Kidney epithelial cell (primary cell): ENCODE results near the gene CRABP1. TPM values are rescaled to one million over a fixed set of nuclear protein-coding genes. Genes with fewer than 3 reads are reported as not detected.

ENCODE experiments used
- DNase-seq: peaks from one replicate; pipeline ENCODE4 v3.0.0-alpha.2; 2010; ENCODE audit warnings: low read depth
- H3K27me3 ChIP-seq: 2 replicates; pipeline ENCODE4 v1.6.0; 2011; ENCODE audit warnings: low read length; ENCODE audit not compliant: control insufficient read depth, insufficient read depth
- H3K36me3 ChIP-seq: 2 replicates; pipeline ENCODE4 v1.5.1; 2011; ENCODE audit warnings: low read length; ENCODE audit not compliant: control insufficient read depth, insufficient read depth
- H3K4me3 ChIP-seq: 2 replicates; pipeline ENCODE4 v1.5.1; 2011; ENCODE audit warnings: low read depth, mild to moderate bottlenecking, control low read depth, low read length
- CTCF ChIP-seq: IDR thresholded peaks from 2 replicates; pipeline ENCODE4 v1.5.1; 2011; ENCODE audit warnings: mild to moderate bottlenecking, moderate library complexity, low read length, control low read depth, inconsistent platforms; ENCODE audit not compliant: insufficient read depth, poor library complexity, severe bottlenecking
- total RNA-seq: library from RNA; depleted of rRNA; stranded (reverse); fragments of >200 nt; gene quantifications from 2 replicates; pipeline ENCODE4 v1.2.3, GENCODE V29; 2015

CRABP1 gene
- total RNA-seq, 1 donor from 2014 or later, result not detected

- Histone ChIP-seq H3K4me3 (no peak overlapping the region), H3K27me3 (peaks cover 71% of the 10 kb centered on the region), H3K36me3 (no peaks in the 10 kb centered on the region)
- DNase-seq, result no peak
- no peak for TF ChIP-seq CTCF
These were observed 1.9 kb downstream of the CRABP1 start for GRCh38 chr15:78342021-78342420.

DNA sequence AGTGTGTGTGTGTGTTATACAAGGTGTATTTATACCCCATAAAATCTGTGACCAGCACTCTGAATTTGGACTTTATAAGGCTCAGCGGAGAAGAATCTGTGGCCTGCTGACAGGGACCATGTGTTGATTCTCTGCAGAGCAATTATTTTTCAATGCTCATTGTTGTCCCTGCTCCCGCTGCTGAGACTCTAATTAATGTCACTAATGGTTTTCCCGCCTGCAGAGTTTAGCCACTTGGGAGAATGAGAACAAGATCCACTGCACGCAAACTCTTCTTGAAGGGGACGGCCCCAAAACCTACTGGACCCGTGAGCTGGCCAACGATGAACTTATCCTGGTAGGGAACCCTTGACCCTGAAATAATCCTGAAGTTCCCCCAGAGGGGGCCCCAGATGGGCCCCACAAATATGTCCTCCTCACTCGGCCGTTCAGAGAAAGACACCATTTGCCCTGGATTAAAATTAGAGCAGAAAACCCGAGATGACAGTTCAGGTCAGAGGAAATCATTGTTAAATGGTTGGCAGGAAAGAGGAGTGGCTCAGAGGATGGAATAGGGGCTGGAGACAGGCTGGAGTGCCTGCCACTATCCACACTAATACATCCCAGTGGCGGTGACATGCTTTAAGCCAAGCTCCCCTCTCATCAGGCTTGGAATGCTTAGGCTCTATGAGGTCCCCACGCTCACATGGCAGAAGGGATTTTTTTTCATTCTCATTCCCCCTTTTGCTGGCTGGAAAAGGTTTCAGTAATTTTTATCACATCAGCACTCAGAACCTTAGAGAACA is 3.3 kb downstream of the CRABP1 start:
- no peak for TF ChIP-seq CTCF
- no peak for DNase-seq
- no peak overlapping the region for H3K4me3 ChIP-seq
- H3K36me3 ChIP-seq, result no peaks in the 10 kb centered on the region
- peaks cover 69% of the 10 kb centered on the region for H3K27me3 ChIP-seq

GRCh38 chr15:78345396-78346125 is 5.4 kb downstream of the CRABP1 start:
- no peaks in the 10 kb centered on the region for H3K36me3 ChIP-seq
- DNase-seq, result no peak
- no peak for TF ChIP-seq CTCF
- no peak overlapping the region for H3K4me3 ChIP-seq
- peaks cover 52% of the 10 kb centered on the region for H3K27me3 ChIP-seq

DNA sequence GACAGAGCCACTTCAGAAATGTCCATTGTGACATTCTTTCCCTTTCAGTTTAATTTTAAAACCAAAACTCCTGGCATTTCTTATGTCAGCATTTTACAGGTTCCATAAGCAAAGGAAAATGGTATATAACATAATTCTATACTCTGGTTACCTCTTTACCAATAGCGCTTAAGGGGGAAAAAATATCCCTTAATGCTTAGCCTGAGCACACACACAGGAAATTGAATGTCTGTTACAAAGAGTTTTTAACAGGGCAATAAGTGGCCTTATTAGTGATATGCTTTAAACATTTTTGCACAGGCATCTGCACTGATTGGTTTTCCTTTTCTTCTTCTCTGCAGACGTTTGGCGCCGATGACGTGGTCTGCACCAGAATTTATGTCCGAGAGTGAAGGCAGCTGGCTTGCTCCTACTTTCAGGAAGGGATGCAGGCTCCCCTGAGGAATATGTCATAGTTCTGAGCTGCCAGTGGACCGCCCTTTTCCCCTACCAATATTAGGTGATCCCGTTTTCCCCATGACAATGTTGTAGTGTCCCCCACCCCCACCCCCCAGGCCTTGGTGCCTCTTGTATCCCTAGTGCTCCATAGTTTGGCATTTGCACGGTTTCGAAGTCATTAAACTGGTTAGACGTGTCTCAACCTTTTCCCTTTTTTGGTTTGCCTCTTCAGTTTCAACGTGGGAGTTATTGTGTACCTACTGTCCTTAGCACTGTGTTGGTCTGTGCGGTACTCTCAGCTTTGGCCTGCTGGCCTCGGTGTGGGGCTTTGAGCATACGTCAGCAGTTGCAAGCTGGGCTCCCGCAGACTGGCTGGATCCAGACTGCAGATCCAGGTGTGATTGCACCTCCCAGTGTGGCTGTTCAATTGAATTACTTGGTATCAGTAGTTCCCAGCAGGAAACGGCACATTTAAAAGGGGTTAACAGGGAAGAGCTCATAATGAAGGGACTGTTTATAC is 7.7 kb downstream of the CRABP1 start:
- DNase-seq, result no peak
- no peak overlapping the region for H3K4me3 ChIP-seq
- H3K27me3 ChIP-seq, result peaks cover 30% of the 10 kb centered on the region
- no peaks in the 10 kb centered on the region for H3K36me3 ChIP-seq
- TF ChIP-seq CTCF, result no peak

DNA sequence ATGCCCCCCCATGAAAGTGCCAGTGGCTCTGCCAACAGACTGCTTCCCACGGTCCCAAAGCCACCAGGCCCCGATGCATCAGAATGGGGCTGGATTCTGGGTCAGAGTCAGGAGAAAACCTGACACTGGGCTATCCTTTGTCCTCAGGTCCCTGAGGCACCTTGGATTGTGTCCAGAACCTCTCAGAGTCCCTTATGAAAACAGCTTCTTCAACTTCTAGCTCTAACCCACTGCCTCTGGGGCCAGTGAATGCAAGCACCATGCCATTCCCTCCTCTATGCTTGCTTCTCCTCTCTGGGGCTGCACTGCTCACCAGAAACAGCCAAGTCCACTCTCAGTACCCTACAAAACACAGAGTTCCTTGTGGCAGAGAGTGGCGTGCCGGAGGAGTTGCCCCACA is 9.9 kb downstream of the CRABP1 start:
- no peak for TF ChIP-seq CTCF
- H3K36me3 ChIP-seq, result no peaks in the 10 kb centered on the region

More for the DNA sequence above, 9.9 kb downstream of the CRABP1 start:
- no peak for DNase-seq
- Histone ChIP-seq H3K27me3 (peaks cover 25% of the 10 kb centered on the region), H3K4me3 (no peak overlapping the region)
